Fibroblast of villous mesenchyme (primary cell): ENCODE results near the gene SDR9C7. TPM values are rescaled to one million over a fixed set of nuclear protein-coding genes. Genes with fewer than 3 reads are reported as not detected.
"Not testable (repeated sequence)": the region's sequence is repeated elsewhere in the genome, so short reads cannot be mapped to it uniquely, and the experiment has no call there.

Experiments
- DNase-seq: peaks from one replicate; pipeline ENCODE4 v3.0.0-alpha.2; 2010; ENCODE audit warnings: low read depth
- H3K4me3 ChIP-seq: 2 replicates; pipeline ENCODE4 v1.5.1; 2011; ENCODE audit warnings: low read depth, mild to moderate bottlenecking, low read length
- total RNA-seq: library from RNA; depleted of rRNA; stranded (reverse); fragments of >200 nt; gene quantifications from 2 replicates; pipeline ENCODE4 v1.2.3, GENCODE V29; 2012
- TF ChIP-seq, protein P1 (sequence below): IDR thresholded peaks from 2 replicates; pipeline ENCODE4 v1.5.1; 2012; ENCODE audit warnings: low read depth, mild to moderate bottlenecking, low read length; ENCODE audit not compliant: insufficient read depth

The SDR9C7 gene
- total RNA-seq = not detected in 2 replicates

DNA sequence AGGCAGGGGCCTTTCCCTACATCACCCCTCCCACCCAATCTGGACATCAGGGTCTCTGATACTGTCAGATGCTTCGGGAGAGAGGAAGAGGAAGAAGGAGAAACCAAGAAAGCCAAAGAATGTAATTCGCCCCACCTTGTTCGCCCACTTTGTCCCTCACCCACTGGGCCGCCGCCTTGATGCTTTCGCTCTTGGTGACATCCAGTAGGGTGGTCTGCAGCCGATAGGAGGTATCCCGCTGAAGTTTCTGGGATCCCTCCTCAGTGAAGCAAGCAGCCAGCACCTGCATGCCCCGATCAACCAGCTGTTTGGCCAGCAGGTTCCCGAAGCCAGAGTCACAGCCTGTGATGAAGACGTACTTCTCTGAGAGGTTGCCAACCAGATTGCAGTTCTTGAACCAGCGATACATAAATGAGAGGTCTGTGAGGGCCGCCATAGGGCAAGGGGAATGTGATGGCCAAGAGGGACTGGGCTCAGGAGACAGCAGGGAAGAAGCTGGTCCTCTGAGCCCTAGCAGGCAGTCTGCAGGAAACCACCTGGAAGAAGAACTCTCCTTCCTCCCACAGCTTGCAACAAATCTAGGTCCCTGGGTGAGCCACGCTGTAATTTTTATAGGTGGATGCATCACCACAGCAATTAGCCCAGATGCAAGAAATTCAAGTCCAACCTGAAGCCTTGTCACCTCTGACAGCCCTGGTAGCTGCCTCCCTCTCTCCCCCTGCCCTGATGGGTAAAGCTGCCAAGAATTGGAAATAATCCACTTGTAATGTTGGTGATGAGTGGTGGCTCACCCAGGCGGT is at the start of gene SDR9C7:
Gene SDR9C7, minus strand, starts transcription at position 583 of the 800 bp plus-strand sequence. Its CDS starts 147 bp downstream, at position 436.
- DNase-seq = no peak
- TF ChIP-seq, protein P1, sequence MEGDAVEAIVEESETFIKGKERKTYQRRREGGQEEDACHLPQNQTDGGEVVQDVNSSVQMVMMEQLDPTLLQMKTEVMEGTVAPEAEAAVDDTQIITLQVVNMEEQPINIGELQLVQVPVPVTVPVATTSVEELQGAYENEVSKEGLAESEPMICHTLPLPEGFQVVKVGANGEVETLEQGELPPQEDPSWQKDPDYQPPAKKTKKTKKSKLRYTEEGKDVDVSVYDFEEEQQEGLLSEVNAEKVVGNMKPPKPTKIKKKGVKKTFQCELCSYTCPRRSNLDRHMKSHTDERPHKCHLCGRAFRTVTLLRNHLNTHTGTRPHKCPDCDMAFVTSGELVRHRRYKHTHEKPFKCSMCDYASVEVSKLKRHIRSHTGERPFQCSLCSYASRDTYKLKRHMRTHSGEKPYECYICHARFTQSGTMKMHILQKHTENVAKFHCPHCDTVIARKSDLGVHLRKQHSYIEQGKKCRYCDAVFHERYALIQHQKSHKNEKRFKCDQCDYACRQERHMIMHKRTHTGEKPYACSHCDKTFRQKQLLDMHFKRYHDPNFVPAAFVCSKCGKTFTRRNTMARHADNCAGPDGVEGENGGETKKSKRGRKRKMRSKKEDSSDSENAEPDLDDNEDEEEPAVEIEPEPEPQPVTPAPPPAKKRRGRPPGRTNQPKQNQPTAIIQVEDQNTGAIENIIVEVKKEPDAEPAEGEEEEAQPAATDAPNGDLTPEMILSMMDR = no peak
- no peak within 1 kb of the TSS for H3K4me3 ChIP-seq

DNA sequence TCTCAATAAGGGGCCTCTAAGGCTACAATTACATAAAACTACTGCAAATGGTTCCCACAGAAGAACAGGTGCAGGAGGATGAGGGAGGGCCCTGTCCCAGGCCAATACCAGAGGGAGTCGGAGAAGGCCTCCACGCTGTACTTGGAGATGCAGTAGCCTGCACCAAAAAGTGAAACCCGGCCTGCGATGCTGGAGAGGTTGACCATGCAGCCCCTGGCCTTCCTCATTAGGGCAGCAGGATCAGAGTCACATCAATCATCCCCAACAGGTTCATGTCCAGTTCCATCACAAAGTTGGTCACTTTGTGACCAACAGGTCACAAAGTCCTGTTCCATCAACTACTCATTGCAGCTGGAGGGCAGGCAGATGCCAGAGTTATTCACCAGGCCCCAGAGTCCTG is 49.2 kb upstream of the SDR9C7 start:
- no peak for DNase-seq
- TF ChIP-seq, protein P1 = no peak
- H3K4me3 ChIP-seq = no peak overlapping the region

DNA sequence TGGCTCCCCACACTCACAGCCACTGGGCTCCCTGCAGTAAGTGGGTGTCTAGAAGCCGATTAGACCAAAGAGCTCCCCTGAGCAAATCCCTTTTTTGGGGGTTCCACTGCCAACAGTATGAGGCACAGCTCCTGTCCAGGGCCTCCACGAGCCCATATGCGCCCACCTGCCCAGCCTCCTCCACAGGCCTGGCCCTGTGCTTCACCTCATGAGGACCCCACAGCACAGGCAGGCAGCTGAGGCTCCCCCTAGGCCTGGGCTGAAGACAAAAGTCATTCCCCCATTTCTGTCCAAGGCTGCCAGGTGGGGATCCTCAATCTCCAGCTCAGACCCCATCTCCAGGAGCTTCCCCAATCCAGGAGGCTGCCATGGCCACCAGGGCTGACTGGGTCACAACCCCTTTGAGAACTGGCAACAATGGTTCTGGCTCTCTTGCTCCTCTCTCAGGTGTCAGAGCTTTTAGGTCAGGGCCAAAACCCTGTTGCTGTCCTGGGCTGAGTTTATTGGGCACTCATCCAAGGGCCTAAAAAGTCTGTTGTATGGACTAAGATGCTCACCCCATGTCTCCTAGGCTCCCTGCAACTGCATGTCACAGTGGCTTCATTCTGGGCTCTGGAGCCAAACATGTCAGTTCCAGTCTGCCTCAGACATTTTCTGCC is 48.5 kb upstream of the SDR9C7 start:
- not testable (repeated sequence) for DNase-seq, H3K4me3 ChIP-seq

DNA sequence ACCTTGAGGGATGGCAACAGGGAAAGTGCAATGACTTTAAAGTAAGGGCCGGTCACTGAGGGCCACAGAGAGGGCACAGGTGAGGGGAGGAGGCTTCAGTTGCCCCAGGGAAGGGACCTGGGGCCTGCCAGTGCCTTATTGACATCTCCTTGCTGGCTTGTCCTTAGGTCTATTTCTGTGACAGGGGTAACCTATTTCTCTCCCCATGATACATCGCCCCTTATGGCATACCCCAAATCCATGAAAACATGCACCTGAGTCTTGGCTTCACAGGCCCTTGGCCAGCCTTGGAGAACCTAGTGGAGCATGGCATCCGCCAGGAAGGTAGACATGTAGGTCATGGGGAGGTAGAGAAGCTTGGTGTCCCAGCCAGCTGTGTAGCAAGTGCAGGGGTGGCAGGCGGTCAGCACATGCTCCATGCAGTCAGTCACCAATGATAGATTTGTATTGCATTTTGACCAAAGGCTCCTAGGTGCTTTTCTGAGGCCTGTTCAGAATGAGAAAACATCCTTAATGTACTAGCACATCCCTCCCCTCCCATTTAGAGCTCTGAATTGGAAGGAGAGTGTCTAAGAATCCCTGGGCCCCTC is 46.8 kb upstream of the SDR9C7 start:
- H3K4me3 ChIP-seq = no peak overlapping the region
- TF ChIP-seq, protein P1 = no peak
- DNase-seq = no peak

DNA sequence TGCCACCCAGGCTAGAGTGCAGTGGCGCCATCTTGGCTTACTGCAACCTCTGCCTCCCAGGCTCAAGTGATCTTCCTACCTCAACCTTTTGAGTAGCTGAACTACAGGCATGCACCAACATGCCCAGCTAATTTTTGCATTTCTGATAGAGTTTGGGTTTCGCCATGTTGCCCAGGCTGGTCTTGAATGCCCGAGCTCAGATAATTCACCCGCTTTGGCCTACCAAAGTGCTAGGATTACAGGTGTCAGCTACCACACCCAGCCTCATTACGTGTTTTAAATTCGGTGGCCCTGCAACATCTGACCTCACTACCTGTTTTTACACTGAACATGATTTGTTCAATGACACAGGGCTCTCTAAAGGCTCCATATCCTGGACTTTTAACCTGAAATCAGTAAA is 46.1 kb upstream of the SDR9C7 start:
- DNase-seq = no peak
- TF ChIP-seq, protein P1 = no peak
- H3K4me3 ChIP-seq = no peak overlapping the region

DNA sequence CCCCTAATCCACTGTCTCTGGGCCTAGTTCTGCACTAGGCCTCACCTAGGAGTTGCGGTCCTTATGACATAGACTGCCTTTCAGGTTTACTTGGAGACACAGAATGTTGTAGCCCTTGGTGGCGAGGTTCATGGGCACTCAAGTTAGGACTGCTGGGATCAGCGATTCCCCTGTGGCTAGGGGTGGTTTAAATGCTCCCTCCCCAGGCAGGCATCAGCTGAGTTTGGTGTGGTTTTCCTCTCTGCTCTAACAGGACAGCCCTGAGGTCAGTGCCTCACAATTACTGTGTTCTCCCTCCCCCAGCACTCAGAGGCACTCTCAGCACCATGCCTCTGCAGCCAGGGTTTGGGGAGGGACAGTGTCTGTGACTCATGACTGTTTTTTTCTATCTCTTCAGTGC is 45.4 kb upstream of the SDR9C7 start:
- no peak for DNase-seq
- TF ChIP-seq, protein P1 = no peak
- no peak overlapping the region for H3K4me3 ChIP-seq
